ENCODE data around the gene CELF1.

CELF1 gene

DNA sequence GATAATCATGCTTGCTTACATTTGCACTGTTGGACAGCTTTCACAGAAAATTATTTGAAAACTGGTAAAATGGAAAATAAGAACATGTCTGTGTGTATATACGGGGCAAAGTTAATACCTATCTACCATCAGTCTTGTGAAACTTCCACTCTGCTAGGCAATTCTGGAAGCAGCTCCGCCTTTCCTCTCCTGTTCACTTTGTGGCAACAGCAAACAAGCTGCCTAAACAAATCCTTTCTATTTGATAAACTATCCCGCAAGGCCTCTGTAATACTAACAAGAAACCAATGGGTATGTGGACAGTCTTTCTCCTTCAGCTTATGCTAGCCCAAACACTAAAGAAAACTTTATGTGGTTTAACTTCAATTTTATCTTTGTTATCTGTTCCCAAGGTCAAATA lies 64.8 kb downstream of the CELF1 start:
- 81% methylated on average over 3 of the region's 3 CpGs for WGBS
- Histone ChIP-seq H3K4me1 (ENCODE audit: control insufficient read depth, insufficient read depth, low read depth, low read length) (no peaks in the 10 kb centered on the region), H4K91ac (ENCODE audit: low read length) (no peak overlapping the region), H3K4ac (ENCODE audit: low read depth in 1 of 2, low read length in 2 of 2) (no peak overlapping the region), H3K36me3 (ENCODE audit: control insufficient read depth in 1 of 2, insufficient read depth in 2 of 2, low read depth in 1 of 2, low read length in 2 of 2) (peaks cover 37 to 60% of the 10 kb centered on the region in 2 experiments), H2AFZ (ENCODE audit: low read depth, low read length) (no peak overlapping the region), H3K9ac (ENCODE audit: low read length) (no peak overlapping the region), H2BK5ac (ENCODE audit: low read depth, low read length, poor library complexity, severe bottlenecking) (no peak overlapping the region), H3K4me2 (ENCODE audit: low read length, poor library complexity, severe bottlenecking) (no peak overlapping the region), H2BK15ac (ENCODE audit: low read depth, poor library complexity, severe bottlenecking) (no peak overlapping the region), H3K9me3 (ENCODE audit: control insufficient read depth, low read length) (no peaks in the 10 kb centered on the region), H3K4me3 (ENCODE audit: insufficient read depth in 1 of 2, low read depth in 1 of 2, low read length in 2 of 2) (no peak overlapping the region), H3K14ac (ENCODE audit: low read length in 2 of 2) (no peak overlapping the region), H2BK120ac (ENCODE audit: low read depth, low read length) (no peak overlapping the region), H4K8ac (ENCODE audit: low read length) (no peak overlapping the region), H3K27me3 (ENCODE audit: control insufficient read depth in 1 of 2, insufficient read depth in 1 of 2, low read length in 2 of 2) (no peaks in the 10 kb centered on the region), H3K23ac (ENCODE audit: low read length in 2 of 2) (no peak overlapping the region), H2AK5ac (ENCODE audit: low read length, severe bottlenecking) (no peak overlapping the region), H3K79me1 (replicated peaks; ENCODE audit: low read length, poor library complexity, severe bottlenecking) (peaks cover 17% of the 10 kb centered on the region), H2BK12ac (ENCODE audit: low read length in 2 of 2) (no peak overlapping the region), H3K27ac (ENCODE audit: low read length, poor library complexity, severe bottlenecking) (no peak overlapping the region), H3K18ac (ENCODE audit: low read depth in 1 of 2, low read length in 2 of 2) (no peak overlapping the region)
- peak; percentile 73 for DNase-seq

GRCh38 chr11:47487421-47487820 lies 65.5 kb downstream of the CELF1 start:
- H4K91ac ChIP-seq (ENCODE audit: low read length), result no peak overlapping the region
- H3K9me3 ChIP-seq (ENCODE audit: control insufficient read depth, low read length), result no peaks in the 10 kb centered on the region
- peaks cover 43 to 60% of the 10 kb centered on the region in 2 experiments for H3K36me3 ChIP-seq (ENCODE audit: control insufficient read depth in 1 of 2, insufficient read depth in 2 of 2, low read depth in 1 of 2, low read length in 2 of 2)
- H2BK12ac ChIP-seq (ENCODE audit: low read length in 2 of 2), result no peak overlapping the region
- H3K4me3 ChIP-seq (ENCODE audit: insufficient read depth in 1 of 2, low read depth in 1 of 2, low read length in 2 of 2), result no peak overlapping the region
- H2BK120ac ChIP-seq (ENCODE audit: low read depth, low read length), result no peak overlapping the region
- H3K4me1 ChIP-seq (ENCODE audit: control insufficient read depth, insufficient read depth, low read depth, low read length), result no peaks in the 10 kb centered on the region
- H3K18ac ChIP-seq (ENCODE audit: low read depth in 1 of 2, low read length in 2 of 2), result no peak overlapping the region
- no peaks in the 10 kb centered on the region for H3K27me3 ChIP-seq (ENCODE audit: control insufficient read depth in 1 of 2, insufficient read depth in 1 of 2, low read length in 2 of 2)
- H2AK5ac ChIP-seq (ENCODE audit: low read length, severe bottlenecking), result no peak overlapping the region
- H3K14ac ChIP-seq (ENCODE audit: low read length in 2 of 2), result no peak overlapping the region
- no peak for DNase-seq
- no peak overlapping the region for H4K8ac ChIP-seq (ENCODE audit: low read length)
- H2BK15ac ChIP-seq (ENCODE audit: low read depth, poor library complexity, severe bottlenecking), result no peak overlapping the region
- WGBS, result 87% methylated on average over 2 of the region's 2 CpGs
- peaks cover 18% of the 10 kb centered on the region for H3K79me1 ChIP-seq (replicated peaks; ENCODE audit: low read length, poor library complexity, severe bottlenecking)
- H3K9ac ChIP-seq (ENCODE audit: low read length), result no peak overlapping the region
- H3K23ac ChIP-seq (ENCODE audit: low read length in 2 of 2), result no peak overlapping the region
- H2BK5ac ChIP-seq (ENCODE audit: low read depth, low read length, poor library complexity, severe bottlenecking), result no peak overlapping the region
- H3K4ac ChIP-seq (ENCODE audit: low read depth in 1 of 2, low read length in 2 of 2), result no peak overlapping the region
- no peak overlapping the region for H2AFZ ChIP-seq (ENCODE audit: low read depth, low read length)
- no peak overlapping the region for H3K4me2 ChIP-seq (ENCODE audit: low read length, poor library complexity, severe bottlenecking)
- no peak overlapping the region for H3K27ac ChIP-seq (ENCODE audit: low read length, poor library complexity, severe bottlenecking)

GRCh38 chr11:47485107-47485506 lies 67.8 kb downstream of the CELF1 start:
- H3K4me2 ChIP-seq (ENCODE audit: low read length, poor library complexity, severe bottlenecking), result no peak overlapping the region
- WGBS, result 94% methylated on average over 7 of the region's 7 CpGs
- no peak overlapping the region for H3K9ac ChIP-seq (ENCODE audit: low read length)
- H3K27ac ChIP-seq (ENCODE audit: low read length, poor library complexity, severe bottlenecking), result no peak overlapping the region
- H3K36me3 ChIP-seq (ENCODE audit: control insufficient read depth in 1 of 2, insufficient read depth in 2 of 2, low read depth in 1 of 2, low read length in 2 of 2), result peaks cover 49 to 81% of the 10 kb centered on the region in 2 experiments
- no peak overlapping the region for H2BK120ac ChIP-seq (ENCODE audit: low read depth, low read length)
- H2BK5ac ChIP-seq (ENCODE audit: low read depth, low read length, poor library complexity, severe bottlenecking), result no peak overlapping the region
- H3K23ac ChIP-seq (ENCODE audit: low read length in 2 of 2), result no peak overlapping the region
- H3K18ac ChIP-seq (ENCODE audit: low read depth in 1 of 2, low read length in 2 of 2), result no peak overlapping the region
- H2BK15ac ChIP-seq (ENCODE audit: low read depth, poor library complexity, severe bottlenecking), result no peak overlapping the region
- no peaks in the 10 kb centered on the region for H3K27me3 ChIP-seq (ENCODE audit: control insufficient read depth in 1 of 2, insufficient read depth in 1 of 2, low read length in 2 of 2)
- H3K4me3 ChIP-seq (ENCODE audit: insufficient read depth in 1 of 2, low read depth in 1 of 2, low read length in 2 of 2), result no peak overlapping the region
- peaks cover 2% of the 10 kb centered on the region for H3K4me1 ChIP-seq (ENCODE audit: control insufficient read depth, insufficient read depth, low read depth, low read length)
- H3K9me3 ChIP-seq (ENCODE audit: control insufficient read depth, low read length), result no peaks in the 10 kb centered on the region
- no peak for DNase-seq
- no peak overlapping the region for H2BK12ac ChIP-seq (ENCODE audit: low read length in 2 of 2)
- H4K8ac ChIP-seq (ENCODE audit: low read length), result no peak overlapping the region
- H3K14ac ChIP-seq (ENCODE audit: low read length in 2 of 2), result no peak overlapping the region
- peaks cover 20% of the 10 kb centered on the region for H3K79me1 ChIP-seq (replicated peaks; ENCODE audit: low read length, poor library complexity, severe bottlenecking)
- H2AFZ ChIP-seq (ENCODE audit: low read depth, low read length), result no peak overlapping the region
- no peak overlapping the region for H4K91ac ChIP-seq (ENCODE audit: low read length)
- no peak overlapping the region for H2AK5ac ChIP-seq (ENCODE audit: low read length, severe bottlenecking)
- no peak overlapping the region for H3K4ac ChIP-seq (ENCODE audit: low read depth in 1 of 2, low read length in 2 of 2)

- Histone ChIP-seq H3K23ac (ENCODE audit: low read length in 2 of 2) (no peak overlapping the region), H3K4me2 (ENCODE audit: low read length, poor library complexity, severe bottlenecking) (no peak overlapping the region), H2BK120ac (ENCODE audit: low read depth, low read length) (no peak overlapping the region), H2BK15ac (ENCODE audit: low read depth, poor library complexity, severe bottlenecking) (no peak overlapping the region), H3K4ac (ENCODE audit: low read depth in 1 of 2, low read length in 2 of 2) (no peak overlapping the region), H4K91ac (ENCODE audit: low read length) (no peak overlapping the region), H3K79me1 (replicated peaks; ENCODE audit: low read length, poor library complexity, severe bottlenecking) (peaks cover 25% of the 10 kb centered on the region), H3K18ac (ENCODE audit: low read depth in 1 of 2, low read length in 2 of 2) (no peak overlapping the region), H3K4me3 (ENCODE audit: insufficient read depth in 1 of 2, low read depth in 1 of 2, low read length in 2 of 2) (no peak overlapping the region), H3K27ac (ENCODE audit: low read length, poor library complexity, severe bottlenecking) (no peak overlapping the region), H2AK5ac (ENCODE audit: low read length, severe bottlenecking) (no peak overlapping the region), H3K4me1 (ENCODE audit: control insufficient read depth, insufficient read depth, low read depth, low read length) (peaks cover 2% of the 10 kb centered on the region), H2BK5ac (ENCODE audit: low read depth, low read length, poor library complexity, severe bottlenecking) (no peak overlapping the region), H3K9ac (ENCODE audit: low read length) (no peak overlapping the region), H3K9me3 (ENCODE audit: control insufficient read depth, low read length) (no peaks in the 10 kb centered on the region), H2AFZ (ENCODE audit: low read depth, low read length) (no peak overlapping the region), H3K14ac (ENCODE audit: low read length in 2 of 2) (no peak overlapping the region), H4K8ac (ENCODE audit: low read length) (no peak overlapping the region), H3K36me3 (ENCODE audit: control insufficient read depth in 1 of 2, insufficient read depth in 2 of 2, low read depth in 1 of 2, low read length in 2 of 2) (peaks cover 54 to 91% of the 10 kb centered on the region in 2 experiments), H3K27me3 (ENCODE audit: control insufficient read depth in 1 of 2, insufficient read depth in 1 of 2, low read length in 2 of 2) (no peaks in the 10 kb centered on the region), H2BK12ac (ENCODE audit: low read length in 2 of 2) (no peak overlapping the region)
- 100% methylated on average over 1 of the region's 1 CpG for WGBS
- no peak for DNase-seq
Measured at GRCh38 chr11:47483457-47483856, 69.5 kb downstream of the CELF1 start.

All from mesenchymal stem cell (in vitro differentiated cells and primary cell).